HepG2 (cell line): ENCODE data around the gene NUP35. TPM values are rescaled to one million over a fixed set of nuclear protein-coding genes. Genes with fewer than 3 reads are reported as not detected.
A peak's percentile ranks its signal among the peaks of the same experiment; 100 is the strongest.

ENCODE experiments used
- ATAC-seq: fragments of 200-7000 bp; cut with Tn5 transposase; 3 replicates; pipeline ENCODE4 v1.9.1; 2020; ENCODE audit warnings: mild to moderate bottlenecking, moderate library complexity
- BruUV-seq: library from RNA; stranded (reverse); fragments of 400-500 nt; replicated peaks from 2 replicates; lab custom pipeline; 2021; lab: Mats Ljungman, UMichigan
- CTCF ChIA-PET: fragments of 300-600 bp; formaldehyde crosslinking; extraction: SDS; loops from one replicate; lab custom pipeline; 2021; ENCODE audit warnings: low total read pairs, inconsistent platforms, low intra/inter-chr PET ratio; lab: Yijun Ruan, JAX
- POLR2A ChIA-PET: fragments of 350-600 bp; sonication (Branson Sonifier 250); formaldehyde crosslinking; loops from one replicate; lab custom pipeline; 2020; ENCODE audit warnings: antibody characterized with exemption, inconsistent platforms; lab: Yijun Ruan, JAX
- DNase-seq: peaks from one replicate; pipeline ENCODE4 v3.0.0-alpha.2; 2015; ENCODE audit warnings: low spot score
- FAIRE-seq: peaks from 3 replicates; lab custom pipeline; 2011; peaks lifted over from hg19 to GRCh38; lab: Jason Lieb, UNC
- H2AFZ ChIP-seq: one replicate; pipeline ENCODE4 v1.6.1; 2011; ENCODE audit warnings: low read length, inconsistent platforms
- H3K27ac ChIP-seq: fragments of 300-600 bp; 3 replicates; pipeline ENCODE4 v1.8.0; 2011; ENCODE audit warnings: mixed run types, mild to moderate bottlenecking, mixed read lengths, low read length, inconsistent platforms; ENCODE audit not compliant: insufficient read depth; ENCODE audit errors: extremely low read length
- H3K27me3 ChIP-seq, 2 experiments: fragments of 200-600 bp in 1 of 2; 2 replicates in 1 of 2; 3 replicates in 1 of 2; pipeline versions ENCODE4 v1.6.0 to v1.8.0; 2011; ENCODE audit warnings: low read length in 2 of 2, mild to moderate bottlenecking in 2 of 2, moderate library complexity in 2 of 2, inconsistent platforms in 1 of 2; ENCODE audit not compliant: insufficient read depth in 2 of 2, control insufficient read depth in 1 of 2
- H3K36me3 ChIP-seq, 2 experiments: fragments of 200-600 bp in 1 of 2; replicated peaks in 1 of 2; 2 replicates in 1 of 2; 3 replicates in 1 of 2; pipeline versions ENCODE4 v1.5.1 to v1.8.0; 2011; ENCODE audit warnings: low read length in 2 of 2, inconsistent platforms in 1 of 2; ENCODE audit not compliant: insufficient read depth in 2 of 2, control insufficient read depth in 1 of 2
- H3K4me1 ChIP-seq: 2 replicates; pipeline ENCODE4 v1.5.1; 2012; ENCODE audit warnings: low read length, inconsistent platforms; ENCODE audit not compliant: insufficient read depth
- H3K4me2 ChIP-seq: 2 replicates; pipeline ENCODE4 v1.6.0; 2011; ENCODE audit warnings: low read depth, low read length, inconsistent platforms
- H3K4me3 ChIP-seq, 3 experiments: fragments of 200-600 bp in 1 of 3; sonication (generic), shearing (Covaris generic) in 1 of 3; replicated peaks in 1 of 3; 2 replicates each; pipeline ENCODE4 v1.5.1; 2011 to 2016; ENCODE audit warnings: low read length in 3 of 3, inconsistent platforms in 2 of 3, low read depth in 2 of 3, mild to moderate bottlenecking in 2 of 3, control low read depth in 1 of 3, mixed read lengths in 1 of 3; ENCODE audit not compliant: insufficient read depth in 1 of 3
- H3K79me2 ChIP-seq: one replicate; pipeline ENCODE4 v1.6.1; 2011; ENCODE audit warnings: low read length, inconsistent platforms; ENCODE audit not compliant: insufficient read depth
- H3K9ac ChIP-seq: 2 replicates; pipeline ENCODE4 v1.6.0; 2011; ENCODE audit warnings: mild to moderate bottlenecking, low read depth, low read length, inconsistent platforms; ENCODE audit not compliant: insufficient read depth
- H3K9me3 ChIP-seq: 2 replicates; pipeline ENCODE4 v1.5.1; 2012; ENCODE audit warnings: mild to moderate bottlenecking, low read length
- H4K20me1 ChIP-seq: 2 replicates; pipeline ENCODE4 v1.6.0; 2011; ENCODE audit warnings: inconsistent platforms, mild to moderate bottlenecking, low read length, moderate library complexity; ENCODE audit not compliant: insufficient read depth
- ARNT ChIP-seq: fragments of 450-650 bp; IDR thresholded peaks from 2 replicates; pipeline ENCODE4 v1.6.1; 2017
- IRF2 ChIP-seq: IDR thresholded peaks from 2 replicates; pipeline ENCODE4 v1.6.1; 2018; ENCODE audit warnings: missing genetic modification reagents, missing compliant biosample characterization
- JUN ChIP-seq: sonication (generic); formaldehyde crosslinking; IDR thresholded peaks from 2 replicates; pipeline ENCODE4 v1.4.0; 2020; ENCODE audit warnings: mild to moderate bottlenecking, missing genetic modification reagents
- KAT2B ChIP-seq: fragments of 150-350 bp; IDR thresholded peaks from 2 replicates; pipeline ENCODE4 v1.6.1; 2014; ENCODE audit warnings: low read depth, low read length, borderline replicate concordance
- MXI1 ChIP-seq: IDR thresholded peaks from 3 replicates; pipeline ENCODE4 v1.6.1; 2012; ENCODE audit warnings: low read depth, low read length, inconsistent platforms, borderline replicate concordance
- NFKBIZ ChIP-seq: IDR thresholded peaks from 2 replicates; pipeline ENCODE4 v1.6.1; 2018; ENCODE audit warnings: missing genetic modification reagents, missing compliant biosample characterization
- ONECUT2 ChIP-seq: sonication (generic); formaldehyde crosslinking; IDR thresholded peaks from 2 replicates; pipeline ENCODE4 v1.4.0; 2020; ENCODE audit warnings: missing genetic modification reagents
- PAF1 ChIP-seq: IDR thresholded peaks from 2 replicates; pipeline ENCODE4 v1.6.1; 2016; ENCODE audit warnings: missing genetic modification reagents, missing compliant biosample characterization
- ZNF569 ChIP-seq: sonication (generic); formaldehyde crosslinking; IDR thresholded peaks from 2 replicates; pipeline ENCODE4 v1.5.0; 2020; ENCODE audit warnings: mild to moderate bottlenecking, missing genetic modification reagents, moderate library complexity, borderline replicate concordance
- ZNF713 ChIP-seq: sonication (generic); formaldehyde crosslinking; IDR thresholded peaks from 2 replicates; pipeline ENCODE4 v1.4.0; 2020; ENCODE audit warnings: mild to moderate bottlenecking, missing genetic modification reagents
- WGBS: methylation state at CpG from one replicate; pipeline ENCODE4 v1.1.6; 2017; ENCODE audit warnings: low lambda C conversion rate; 5-methylcytosine and 5-hydroxymethylcytosine counted together
- in situ Hi-C: cut with HindIII; loops from 2 replicates; pipeline ENCODE4 v1.10.0; 2017; ENCODE audit warnings: low pct_unique_long_range_greater_than_20kb; ENCODE audit not compliant: extremely low pct_ligation_motif_present
- intact Hi-C: fragments of 100-400 bp; cut with micrococcal nuclease; formaldehyde crosslinking; loops from one replicate; pipeline ENCODE4 v1.10.0; 2022; ENCODE audit not compliant: unreplicated experiment
- polyA plus RNA-seq, 8 experiments: library from polyadenylated mRNA; depleted of rRNA in 3 of 8; stranded (reverse) in 7 of 8; unstranded in 1 of 8; fragments of >200 nt; fragmentation: Illumina TruSeq in 4 of 8; extraction: Trizol in 4 of 8; gene quantifications; 2 replicates each; pipeline versions ENCODE4 v1.2.1 to v1.2.3, GENCODE V29; 2011 to 2016; ENCODE audit warnings: low read depth in 4 of 8, missing spikeins in 1 of 8, mixed read lengths in 1 of 8; ENCODE audit not compliant: insufficient read depth in 1 of 8
- total RNA-seq, 5 experiments: library from RNA; depleted of rRNA; stranded (reverse); fragments of >200 nt; fragmentation: Illumina TruSeq; extraction: Trizol; gene quantifications; 2 replicates each; pipeline ENCODE4 v1.2.3, GENCODE V29; 2016; ENCODE audit warnings: low read depth in 1 of 5
- TF ChIP-seq, protein P1 (sequence below): sonication (generic); formaldehyde crosslinking; IDR thresholded peaks from 2 replicates; pipeline ENCODE4 v1.8.0; 2022; ENCODE audit warnings: mild to moderate bottlenecking, missing genetic modification reagents, moderate library complexity
- TF ChIP-seq, protein P2 (sequence below): sonication (generic); formaldehyde crosslinking; IDR thresholded peaks from 2 replicates; pipeline ENCODE4 v1.4.0; 2020; ENCODE audit warnings: missing genetic modification reagents
- TF ChIP-seq, protein P3 (sequence below): sonication (generic); formaldehyde crosslinking; IDR thresholded peaks from 2 replicates; pipeline ENCODE4 v1.4.0; 2020; ENCODE audit warnings: low read depth, missing genetic modification reagents
- TF ChIP-seq, protein P4 (sequence below): sonication (generic); formaldehyde crosslinking; IDR thresholded peaks from 2 replicates; pipeline ENCODE4 v1.5.1; 2020; ENCODE audit warnings: mild to moderate bottlenecking, missing genetic modification reagents, moderate library complexity

Gene NUP35
- total and polyA plus RNA-seq, 2 of the 13 experiments (the other 11 are each of a cell fraction or from before 2014, with no cell fraction given): 16.9 to 53.6 TPM

- Histone ChIP-seq H3K36me3 (peaks cover 4 to 48% of the 10 kb centered on the region in 2 experiments; a peak in 4 of 5 replicates), H3K27me3 (no peaks in the 10 kb centered on the region), H3K27ac (no peak overlapping the region), H3K9me3 (peaks cover 2% of the 10 kb centered on the region; the same call in 1 of the 2 replicates), H4K20me1 (no peaks in the 10 kb centered on the region), H3K79me2 (peaks cover 31% of the 10 kb centered on the region), H3K4me1 (no peaks in the 10 kb centered on the region), H2AFZ (no peak overlapping the region), H3K4me2 (no peak overlapping the region), H3K9ac (no peak overlapping the region), H3K4me3 (no peak overlapping the region)
- TF ChIP-seq NFKBIZ (CRISPR knock-in tag): no peak
- TF ChIP-seq, protein P1, sequence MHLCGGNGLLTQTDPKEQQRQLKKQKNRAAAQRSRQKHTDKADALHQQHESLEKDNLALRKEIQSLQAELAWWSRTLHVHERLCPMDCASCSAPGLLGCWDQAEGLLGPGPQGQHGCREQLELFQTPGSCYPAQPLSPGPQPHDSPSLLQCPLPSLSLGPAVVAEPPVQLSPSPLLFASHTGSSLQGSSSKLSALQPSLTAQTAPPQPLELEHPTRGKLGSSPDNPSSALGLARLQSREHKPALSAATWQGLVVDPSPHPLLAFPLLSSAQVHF (CRISPR knock-in tag): no peak
- no peak for TF ChIP-seq IRF2
- TF ChIP-seq MXI1: no peak
- TF ChIP-seq, protein P2, sequence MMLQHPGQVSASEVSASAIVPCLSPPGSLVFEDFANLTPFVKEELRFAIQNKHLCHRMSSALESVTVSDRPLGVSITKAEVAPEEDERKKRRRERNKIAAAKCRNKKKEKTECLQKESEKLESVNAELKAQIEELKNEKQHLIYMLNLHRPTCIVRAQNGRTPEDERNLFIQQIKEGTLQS (CRISPR knock-in tag): no peak
- TF ChIP-seq ARNT: no peak
- no peak for TF ChIP-seq PAF1 (CRISPR knock-in tag)
- TF ChIP-seq, protein P3, sequence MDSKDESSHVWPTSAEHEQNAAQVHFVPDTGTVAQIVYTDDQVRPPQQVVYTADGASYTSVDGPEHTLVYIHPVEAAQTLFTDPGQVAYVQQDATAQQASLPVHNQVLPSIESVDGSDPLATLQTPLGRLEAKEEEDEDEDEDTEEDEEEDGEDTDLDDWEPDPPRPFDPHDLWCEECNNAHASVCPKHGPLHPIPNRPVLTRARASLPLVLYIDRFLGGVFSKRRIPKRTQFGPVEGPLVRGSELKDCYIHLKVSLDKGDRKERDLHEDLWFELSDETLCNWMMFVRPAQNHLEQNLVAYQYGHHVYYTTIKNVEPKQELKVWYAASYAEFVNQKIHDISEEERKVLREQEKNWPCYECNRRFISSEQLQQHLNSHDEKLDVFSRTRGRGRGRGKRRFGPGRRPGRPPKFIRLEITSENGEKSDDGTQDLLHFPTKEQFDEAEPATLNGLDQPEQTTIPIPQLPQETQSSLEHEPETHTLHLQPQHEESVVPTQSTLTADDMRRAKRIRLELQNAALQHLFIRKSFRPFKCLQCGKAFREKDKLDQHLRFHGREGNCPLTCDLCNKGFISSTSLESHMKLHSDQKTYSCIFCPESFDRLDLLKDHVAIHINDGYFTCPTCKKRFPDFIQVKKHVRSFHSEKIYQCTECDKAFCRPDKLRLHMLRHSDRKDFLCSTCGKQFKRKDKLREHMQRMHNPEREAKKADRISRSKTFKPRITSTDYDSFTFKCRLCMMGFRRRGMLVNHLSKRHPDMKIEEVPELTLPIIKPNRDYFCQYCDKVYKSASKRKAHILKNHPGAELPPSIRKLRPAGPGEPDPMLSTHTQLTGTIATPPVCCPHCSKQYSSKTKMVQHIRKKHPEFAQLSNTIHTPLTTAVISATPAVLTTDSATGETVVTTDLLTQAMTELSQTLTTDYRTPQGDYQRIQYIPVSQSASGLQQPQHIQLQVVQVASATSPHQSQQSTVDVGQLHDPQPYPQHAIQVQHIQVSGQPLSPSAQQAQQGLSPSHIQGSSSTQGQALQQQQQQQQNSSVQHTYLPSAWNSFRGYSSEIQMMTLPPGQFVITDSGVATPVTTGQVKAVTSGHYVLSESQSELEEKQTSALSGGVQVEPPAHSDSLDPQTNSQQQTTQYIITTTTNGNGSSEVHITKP (CRISPR knock-in tag): no peak
- TF ChIP-seq, protein P4, sequence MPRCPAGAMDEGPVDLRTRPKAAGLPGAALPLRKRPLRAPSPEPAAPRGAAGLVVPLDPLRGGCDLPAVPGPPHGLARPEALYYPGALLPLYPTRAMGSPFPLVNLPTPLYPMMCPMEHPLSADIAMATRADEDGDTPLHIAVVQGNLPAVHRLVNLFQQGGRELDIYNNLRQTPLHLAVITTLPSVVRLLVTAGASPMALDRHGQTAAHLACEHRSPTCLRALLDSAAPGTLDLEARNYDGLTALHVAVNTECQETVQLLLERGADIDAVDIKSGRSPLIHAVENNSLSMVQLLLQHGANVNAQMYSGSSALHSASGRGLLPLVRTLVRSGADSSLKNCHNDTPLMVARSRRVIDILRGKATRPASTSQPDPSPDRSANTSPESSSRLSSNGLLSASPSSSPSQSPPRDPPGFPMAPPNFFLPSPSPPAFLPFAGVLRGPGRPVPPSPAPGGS (CRISPR knock-in tag): no peak
- no peak for TF ChIP-seq ZNF713 (CRISPR knock-in tag)
- TF ChIP-seq JUN (CRISPR knock-in tag): no peak
- TF ChIP-seq ZNF569: no peak
- TF ChIP-seq KAT2B: peak; percentile 82
- TF ChIP-seq ONECUT2 (CRISPR knock-in tag): peak; percentile 46; the same call in 1 of the 2 replicates
- ATAC-seq (no peak), DNase-seq (no peak), FAIRE-seq (no peak)
- intact Hi-C loops (no loop called here), in situ Hi-C loops (no loop called here)
- WGBS: 95% methylated on average over 1 of the region's 1 CpG
- ChIA-PET POLR2A (no interaction called here), CTCF (no interaction called here)
- BruUV-seq: no TSS peak
Observed at GRCh38 chr2:183148955-183149354, 24.7 kb downstream of the NUP35 start.
